Neuronal stem cell (in vitro differentiated cells): ENCODE data around the gene NKX2-8.
"Not testable (repeated sequence)": the region's sequence is repeated elsewhere in the genome, so short reads cannot be mapped to it uniquely, and the experiment has no call there.

Source experiments
- DNase-seq: peaks from one replicate; pipeline ENCODE4 v3.0.0-alpha.2; 2013; ENCODE audit warnings: low spot score
- H2AFZ ChIP-seq: one replicate; pipeline ENCODE4 v1.6.1; 2013; ENCODE audit warnings: mild to moderate bottlenecking, low read length, inconsistent platforms
- H2AK5ac ChIP-seq: 2 replicates; pipeline ENCODE4 v1.6.1; 2013; ENCODE audit warnings: low read depth, mild to moderate bottlenecking, inconsistent platforms, low read length, moderate library complexity, mixed read lengths
- H2BK120ac ChIP-seq: 2 replicates; pipeline ENCODE4 v1.6.1; 2013; ENCODE audit warnings: low read depth, mild to moderate bottlenecking, inconsistent platforms, low read length, moderate library complexity, mixed read lengths
- H2BK12ac ChIP-seq: one replicate; pipeline ENCODE4 v1.6.1; 2013; ENCODE audit warnings: low read length, inconsistent platforms
- H2BK15ac ChIP-seq: 2 replicates; pipeline ENCODE4 v1.6.1; 2013; ENCODE audit warnings: mild to moderate bottlenecking, low read length, inconsistent platforms, mixed read lengths
- H2BK5ac ChIP-seq: one replicate; pipeline ENCODE4 v1.6.1; 2013; ENCODE audit warnings: inconsistent platforms, mild to moderate bottlenecking, low read length, moderate library complexity
- H3K14ac ChIP-seq: one replicate; pipeline ENCODE4 v1.6.1; 2013; ENCODE audit warnings: low read length, inconsistent platforms
- H3K18ac ChIP-seq: 2 replicates; pipeline ENCODE4 v1.6.1; 2013; ENCODE audit warnings: low read length, inconsistent platforms
- H3K23ac ChIP-seq: 2 replicates; pipeline ENCODE4 v1.6.1; 2013; ENCODE audit warnings: low read depth, mild to moderate bottlenecking, mixed read lengths, low read length, inconsistent platforms; ENCODE audit not compliant: poor library complexity
- H3K27ac ChIP-seq: replicated peaks from 3 replicates; pipeline ENCODE4 v1.5.1; 2013; ENCODE audit warnings: low read length, inconsistent platforms
- H3K27me3 ChIP-seq, 3 experiments: 2 replicates each; pipeline ENCODE4 v1.6.1; 2013; ENCODE audit warnings: low read length in 3 of 3, mild to moderate bottlenecking in 2 of 3, inconsistent platforms in 1 of 3, low read depth in 1 of 3, mixed read lengths in 1 of 3, moderate library complexity in 1 of 3; ENCODE audit not compliant: control insufficient read depth in 3 of 3, insufficient read depth in 3 of 3
- H3K36me3 ChIP-seq, 2 donors: replicated peaks in 1 of 2; 2 replicates each; pipeline ENCODE4 v1.6.1; 2013; ENCODE audit warnings: low read length in 2 of 2; ENCODE audit not compliant: control insufficient read depth in 2 of 2, insufficient read depth in 2 of 2
- H3K4ac ChIP-seq: 2 replicates; pipeline ENCODE4 v1.6.1; 2013; ENCODE audit warnings: inconsistent platforms, mild to moderate bottlenecking, low read length, moderate library complexity
- H3K4me1 ChIP-seq, 2 donors: 1 replicate in 1 of 2; 2 replicates in 1 of 2; pipeline ENCODE4 v1.6.1; 2013; ENCODE audit warnings: low read length in 2 of 2, low read depth in 1 of 2; ENCODE audit not compliant: control insufficient read depth in 2 of 2, insufficient read depth in 1 of 2
- H3K4me2 ChIP-seq: one replicate; pipeline ENCODE4 v1.6.1; 2013; ENCODE audit warnings: mild to moderate bottlenecking, low read length, inconsistent platforms; ENCODE audit not compliant: insufficient read depth, poor library complexity, severe bottlenecking
- H3K4me3 ChIP-seq, 2 donors: 2 replicates each; pipeline ENCODE4 v1.5.1; 2013; ENCODE audit warnings: low read length in 2 of 2, mild to moderate bottlenecking in 2 of 2, inconsistent platforms in 1 of 2, moderate library complexity in 1 of 2
- H3K79me1 ChIP-seq: one replicate; pipeline ENCODE4 v1.6.1; 2013; ENCODE audit warnings: low read depth, mild to moderate bottlenecking, inconsistent platforms, low read length, moderate library complexity
- H3K9ac ChIP-seq: one replicate; pipeline ENCODE4 v1.6.1; 2013; ENCODE audit warnings: mild to moderate bottlenecking, low read depth, low read length, inconsistent platforms; ENCODE audit not compliant: poor library complexity
- H3K9me3 ChIP-seq, 2 donors: replicated peaks in 1 of 2; 2 replicates each; pipeline versions ENCODE3 to v1.6.1; 2013; ENCODE audit warnings: low read length in 2 of 2, mild to moderate bottlenecking in 2 of 2, inconsistent platforms in 1 of 2, low read depth in 1 of 2, mixed read lengths in 1 of 2, moderate library complexity in 1 of 2; ENCODE audit not compliant: control insufficient read depth in 2 of 2, insufficient read depth in 1 of 2
- H4K8ac ChIP-seq: one replicate; pipeline ENCODE4 v1.6.1; 2013; ENCODE audit warnings: low read depth, mild to moderate bottlenecking, inconsistent platforms, low read length, moderate library complexity
- H4K91ac ChIP-seq: one replicate; pipeline ENCODE4 v1.6.1; 2013; ENCODE audit warnings: low read length, low read depth, mild to moderate bottlenecking, inconsistent platforms; ENCODE audit not compliant: poor library complexity
- WGBS, 2 donors: extraction: QIAGEN DNeasy Blood & Tissue Kit; methylation state at CpG; one replicate each; pipeline ENCODE4 v1.1.7; 2013; ENCODE audit warnings: missing lambda C conversion rate in 2 of 2, mixed read lengths in 1 of 2; ENCODE audit not compliant: insufficient read length in 2 of 2, insufficient replicate concordance in 1 of 2; ENCODE audit errors: extremely low coverage in 2 of 2; 5-methylcytosine and 5-hydroxymethylcytosine counted together

Gene NKX2-8

DNA sequence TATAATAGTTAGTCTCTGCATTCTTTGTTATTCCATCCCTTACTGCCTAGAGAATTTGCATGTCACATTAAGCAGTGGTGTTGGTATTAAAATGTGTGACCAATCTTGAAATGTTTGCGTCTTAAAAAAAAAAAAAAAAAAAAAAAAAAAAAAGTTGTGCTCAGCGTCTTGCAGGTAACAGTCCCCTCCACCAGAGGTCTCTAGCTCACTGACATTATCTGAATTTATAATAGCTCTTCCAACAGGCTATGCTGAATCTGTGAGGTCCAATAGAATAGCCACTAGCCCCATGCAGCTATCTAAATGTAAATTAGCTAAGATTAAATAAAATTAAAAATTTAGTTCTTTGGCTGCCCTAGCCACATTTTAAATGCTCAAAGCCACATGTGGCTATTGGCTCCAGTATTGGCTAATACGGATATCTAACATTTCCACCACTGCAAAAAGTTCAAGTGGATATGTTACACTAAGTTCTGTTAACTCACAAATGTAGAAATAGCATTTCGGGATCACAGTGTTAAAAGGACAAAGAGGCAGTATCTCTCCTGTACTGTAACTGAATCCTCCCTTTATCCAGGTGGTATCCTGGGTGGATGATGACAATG is 28.7 kb downstream of the NKX2-8 start:
- H3K18ac ChIP-seq: no peak overlapping the region
- H3K4ac ChIP-seq: no peak overlapping the region
- no peak overlapping the region for H2BK12ac ChIP-seq
- no peak overlapping the region for H3K4me2 ChIP-seq
- H3K14ac ChIP-seq: no peak overlapping the region
- no peak overlapping the region for H3K27ac ChIP-seq
- no peak overlapping the region for H4K91ac ChIP-seq
- no CpG with 5 or more reads among the region's 4 CpGs for WGBS, 2 donors
- H4K8ac ChIP-seq: no peak overlapping the region
- H2AFZ ChIP-seq: no peak overlapping the region
- H3K23ac ChIP-seq: no peak overlapping the region
- no peaks in the 10 kb centered on the region for H3K79me1 ChIP-seq
- no peak overlapping the region for H2BK15ac ChIP-seq
- no peak overlapping the region for H2BK120ac ChIP-seq
- no peaks in the 10 kb centered on the region for H3K36me3 ChIP-seq
- peaks cover 0 to 33% (median 0%) of the 10 kb centered on the region in 3 experiments for H3K27me3 ChIP-seq
- H2BK5ac ChIP-seq: no peak overlapping the region
- H3K4me1 ChIP-seq: peaks cover 0 to 2% of the 10 kb centered on the region in 2 donors
- H2AK5ac ChIP-seq: no peak overlapping the region
- no peaks in the 10 kb centered on the region for H3K9me3 ChIP-seq
- H3K9ac ChIP-seq: no peak overlapping the region
- peak; percentile 24 for DNase-seq
- no peak overlapping the region for H3K4me3 ChIP-seq

DNA sequence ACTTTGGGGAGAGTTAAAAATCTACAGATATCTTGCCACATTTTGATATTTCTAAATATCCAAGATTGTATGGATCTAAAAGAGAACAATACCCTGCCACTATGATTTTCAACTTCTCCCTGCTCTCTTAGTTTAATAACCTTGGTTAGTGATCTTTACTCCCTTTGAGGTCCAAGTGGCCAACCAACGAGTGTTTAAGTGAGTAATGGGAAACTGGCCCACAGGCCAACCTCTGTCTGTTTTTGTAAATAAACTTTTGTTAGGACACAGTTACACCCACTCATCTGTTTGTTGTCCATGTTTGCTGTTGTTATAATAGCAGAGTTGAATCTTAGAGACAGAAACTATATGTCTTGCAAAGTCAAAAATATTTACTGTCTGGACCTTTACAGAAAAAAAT is 31.5 kb downstream of the NKX2-8 start:
- Histone ChIP-seq H3K9ac (no peak overlapping the region), H2AK5ac (no peak overlapping the region), H2AFZ (no peak overlapping the region), H3K9me3 (no peaks in the 10 kb centered on the region), H3K4ac (no peak overlapping the region), H3K79me1 (no peaks in the 10 kb centered on the region), H3K14ac (no peak overlapping the region), H3K4me3 (no peak overlapping the region), H3K36me3 (no peaks in the 10 kb centered on the region), H2BK15ac (no peak overlapping the region), H3K27me3 (peaks cover 0 to 21% (median 0%) of the 10 kb centered on the region in 3 experiments), H3K4me1 (no peaks in the 10 kb centered on the region), H2BK12ac (no peak overlapping the region), H4K8ac (no peak overlapping the region), H2BK5ac (no peak overlapping the region), H4K91ac (no peak overlapping the region), H3K27ac (no peak overlapping the region), H3K18ac (no peak overlapping the region), H3K4me2 (no peak overlapping the region), H3K23ac (no peak overlapping the region), H2BK120ac (no peak overlapping the region)
- DNase-seq: no peak
- WGBS, 2 donors: no CpG with 5 or more reads among the region's 1 CpG

DNA sequence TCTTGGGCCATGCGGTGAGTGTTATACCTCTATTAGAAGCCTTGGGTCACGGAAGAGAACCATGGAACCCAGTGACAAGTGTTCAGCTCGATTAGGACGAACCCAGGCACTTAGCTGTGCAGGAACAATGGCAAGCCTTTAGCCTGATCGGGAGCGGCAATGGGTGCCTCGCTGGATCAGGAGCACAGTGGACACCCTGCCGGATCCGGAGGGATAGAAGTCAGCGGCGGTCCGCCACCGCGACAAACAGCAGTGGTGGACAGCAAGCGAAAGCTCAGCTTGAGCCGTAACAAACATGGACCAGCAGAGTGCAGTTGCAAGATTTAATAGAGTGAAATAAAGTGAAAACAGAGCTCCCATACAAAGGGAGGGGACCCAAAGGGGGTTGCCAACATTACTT is 38.1 kb downstream of the NKX2-8 start:
- not testable (repeated sequence) for H2BK120ac ChIP-seq, H3K27ac ChIP-seq, H3K9ac ChIP-seq, H3K4ac ChIP-seq, H3K79me1 ChIP-seq, H2AK5ac ChIP-seq, H3K9me3 ChIP-seq, H4K8ac ChIP-seq, H3K4me2 ChIP-seq, H2BK12ac ChIP-seq, H3K23ac ChIP-seq, H3K18ac ChIP-seq, H3K4me1 ChIP-seq, H3K14ac ChIP-seq, H2BK5ac ChIP-seq, DNase-seq, H4K91ac ChIP-seq, H2AFZ ChIP-seq, H2BK15ac ChIP-seq, H3K36me3 ChIP-seq, H3K4me3 ChIP-seq
- no CpG with 5 or more reads among the region's 16 CpGs for WGBS, 2 donors
- peaks cover 0 to 23% (median 0%) of the 10 kb centered on the region in 3 experiments for H3K27me3 ChIP-seq

DNA sequence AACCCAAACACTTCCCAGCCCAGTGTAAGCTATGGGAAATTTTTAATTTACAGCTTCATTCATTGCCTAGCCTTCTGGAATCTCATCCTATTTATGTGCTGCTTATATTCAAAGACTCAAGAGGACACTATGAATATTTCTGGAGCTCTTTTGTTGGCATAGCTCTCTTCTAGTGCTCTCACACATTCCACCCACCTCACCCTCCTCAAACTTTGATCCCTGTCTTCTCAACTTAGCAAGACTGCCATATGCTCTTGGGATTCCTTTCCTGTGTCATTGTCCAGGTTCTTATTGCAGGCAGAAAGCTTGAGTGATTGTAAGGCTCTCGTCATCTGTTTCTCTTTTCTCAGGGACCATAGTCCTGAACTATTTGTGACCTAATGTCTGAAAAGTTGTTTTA is 44.4 kb downstream of the NKX2-8 start:
- no peak for DNase-seq
- Histone ChIP-seq H2BK15ac (no peak overlapping the region), H2BK120ac (no peak overlapping the region), H3K9me3 (no peaks in the 10 kb centered on the region), H3K4me2 (no peak overlapping the region), H2AFZ (no peak overlapping the region), H3K9ac (no peak overlapping the region), H3K18ac (no peak overlapping the region), H3K23ac (no peak overlapping the region), H3K79me1 (no peaks in the 10 kb centered on the region), H4K91ac (no peak overlapping the region), H2AK5ac (no peak overlapping the region), H3K14ac (no peak overlapping the region), H2BK12ac (no peak overlapping the region), H4K8ac (no peak overlapping the region), H3K27me3 (peaks cover 0 to 24% (median 0%) of the 10 kb centered on the region in 3 experiments), H3K4me1 (no peaks in the 10 kb centered on the region), H3K27ac (no peak overlapping the region), H3K4ac (no peak overlapping the region), H2BK5ac (no peak overlapping the region), H3K4me3 (no peak overlapping the region), H3K36me3 (no peaks in the 10 kb centered on the region)
- WGBS, 2 donors: no CpG with 5 or more reads among the region's 1 CpG
